Measurements from ENCODE around the gene ADNP2. TPM values are rescaled to one million over a fixed set of nuclear protein-coding genes. Genes with fewer than 3 reads are reported as not detected.

ADNP2 gene
- 22.0 TPM for total RNA-seq

DNA sequence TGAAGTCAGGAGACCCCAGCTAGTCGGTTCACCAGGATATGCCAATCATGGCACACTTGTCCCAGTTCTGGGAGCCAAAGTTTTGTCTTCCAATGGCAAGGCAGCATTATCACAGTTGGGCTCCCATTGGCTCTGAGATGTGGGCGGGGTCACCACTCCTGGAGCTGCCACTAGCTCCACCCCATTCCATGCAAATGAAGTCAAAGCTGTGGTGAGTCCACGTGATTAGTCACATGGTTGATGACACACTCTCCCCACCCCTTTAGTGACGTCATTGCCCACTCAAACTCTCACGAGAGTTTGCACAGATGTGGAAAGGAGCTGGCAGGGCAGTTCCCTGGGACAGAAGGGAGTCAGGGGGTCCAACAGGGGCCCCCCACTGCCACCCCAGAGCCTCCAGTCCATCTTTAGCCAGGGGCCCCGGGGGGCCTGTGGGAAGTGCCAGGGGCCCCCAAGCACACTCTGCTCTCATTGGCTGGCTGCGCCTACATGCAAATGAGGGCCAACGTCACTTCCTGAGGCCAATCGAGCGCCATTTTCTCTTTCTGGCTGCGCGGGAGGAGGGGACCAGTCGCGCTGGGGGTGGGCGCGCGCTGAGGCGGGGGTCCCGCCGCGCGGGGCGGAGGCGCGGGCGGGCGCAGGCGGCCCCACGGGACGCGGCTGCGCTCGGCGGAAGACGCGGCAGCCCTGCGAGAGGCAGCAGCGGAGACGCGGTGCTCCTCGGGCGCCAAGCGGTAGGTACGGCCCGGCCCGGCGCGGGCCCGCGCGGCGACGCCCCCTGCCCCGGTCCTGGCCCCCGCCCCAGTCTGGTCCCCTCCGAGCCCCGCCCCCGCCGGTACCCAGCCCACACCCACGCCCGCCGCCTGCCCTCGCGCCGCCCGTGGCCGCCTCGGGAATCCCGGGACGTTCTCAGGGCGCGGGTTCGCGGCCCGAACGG lies at the start of gene ADNP2:
TSS of gene ADNP2 (plus strand) at position 524 of the 937 bp plus-strand sequence. CDS start 8,281 bp downstream, outside the sequence.
- DNase-seq (ENCODE audit: low spot score in 2 of 2): peak; percentile 78 to 90
- FAIRE-seq: no peak

- no peak for FAIRE-seq
These were observed 49.1 kb upstream of the ADNP2 start for GRCh38 chr18:80059945-80060344.

GRCh38 chr18:80065705-80066104 lies 43.4 kb upstream of the ADNP2 start:
- FAIRE-seq (no peak), DNase-seq (ENCODE audit: low spot score in 2 of 2) (no peak)

More at GRCh38 chr18:80059945-80060344, 49.1 kb upstream of the ADNP2 start:
- DNase-seq (ENCODE audit: low spot score in 2 of 2): no peak

DNA sequence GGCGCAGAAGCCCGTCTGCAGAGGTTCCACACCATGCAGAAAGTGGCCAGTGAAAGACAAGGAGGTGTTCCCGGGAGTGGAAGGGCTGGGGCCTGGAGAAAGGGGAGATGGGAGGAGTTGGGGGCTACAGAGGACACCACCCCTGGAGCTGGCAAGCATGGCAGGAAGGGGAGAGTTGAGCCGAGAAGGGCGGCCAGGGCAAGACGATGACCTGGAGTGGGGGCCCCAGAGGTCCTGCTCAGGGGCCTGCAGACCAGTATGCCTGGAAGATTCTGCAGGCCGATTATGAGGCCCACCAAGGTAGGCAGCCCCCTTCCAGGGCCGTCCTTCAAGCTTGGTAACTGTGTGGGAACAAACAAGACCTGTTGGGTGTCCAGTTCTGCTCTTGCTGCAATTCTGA lies 41.7 kb upstream of the ADNP2 start:
- FAIRE-seq (no peak), DNase-seq (ENCODE audit: low spot score in 2 of 2) (no peak)

DNA sequence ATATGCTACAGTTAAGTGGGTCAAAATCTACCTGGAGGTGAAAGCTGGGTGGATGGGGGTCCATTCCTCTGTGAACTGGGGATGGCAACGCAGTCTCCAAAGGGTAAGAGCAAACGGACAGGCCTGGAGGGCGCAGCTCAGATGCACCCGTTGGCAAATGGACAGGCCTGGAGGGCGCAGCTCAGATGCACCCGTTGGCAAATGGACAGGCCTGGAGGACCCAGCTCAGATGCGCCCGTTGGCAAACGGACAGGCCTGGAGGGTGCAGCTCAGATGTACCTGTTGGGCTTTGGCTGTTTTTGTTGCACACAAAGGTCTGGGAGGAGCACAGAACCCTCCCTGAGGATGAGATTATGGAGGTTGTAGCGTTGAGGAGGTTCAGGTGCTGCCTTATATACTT lies 41.2 kb upstream of the ADNP2 start:
- FAIRE-seq (no peak), DNase-seq (ENCODE audit: low spot score in 2 of 2) (no peak)

- FAIRE-seq: no peak
These were observed 40.3 kb upstream of the ADNP2 start for GRCh38 chr18:80068571-80069272.

GRCh38 chr18:80070825-80071224 lies 38.2 kb upstream of the ADNP2 start:
- no peak for DNase-seq (ENCODE audit: low spot score in 2 of 2)
- no peak for FAIRE-seq

More at GRCh38 chr18:80068571-80069272, 40.3 kb upstream of the ADNP2 start:
- no peak for DNase-seq (ENCODE audit: low spot score in 2 of 2)

- FAIRE-seq: no peak
- DNase-seq (ENCODE audit: low spot score in 2 of 2): no peak
These were observed 34.9 kb upstream of the ADNP2 start for GRCh38 chr18:80074183-80074582.

DNA sequence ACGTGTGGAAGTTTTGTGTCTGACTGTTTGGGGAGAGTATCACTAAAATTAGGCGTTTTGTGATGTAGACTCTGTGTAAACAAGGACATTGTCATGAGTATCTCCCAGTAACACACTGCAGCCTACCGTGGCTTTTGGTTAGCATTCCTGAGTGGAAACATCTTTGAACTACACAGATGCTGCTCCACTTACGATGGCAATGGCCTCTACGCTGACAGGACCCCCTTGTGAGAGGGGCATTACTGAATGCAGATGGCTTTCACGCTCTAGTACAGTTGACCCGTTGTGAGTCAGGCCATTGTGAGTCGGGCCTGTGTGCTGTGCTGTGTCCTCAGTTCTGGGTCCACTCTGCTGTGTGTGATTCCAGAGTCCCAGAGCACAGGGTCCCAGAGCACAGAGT lies 34.4 kb upstream of the ADNP2 start:
- FAIRE-seq (no peak), DNase-seq (ENCODE audit: low spot score in 2 of 2) (no peak)

- no peak for FAIRE-seq
- no peak for DNase-seq (ENCODE audit: low spot score in 2 of 2)
These were observed 33.1 kb upstream of the ADNP2 start for GRCh38 chr18:80075940-80076339.

DNA sequence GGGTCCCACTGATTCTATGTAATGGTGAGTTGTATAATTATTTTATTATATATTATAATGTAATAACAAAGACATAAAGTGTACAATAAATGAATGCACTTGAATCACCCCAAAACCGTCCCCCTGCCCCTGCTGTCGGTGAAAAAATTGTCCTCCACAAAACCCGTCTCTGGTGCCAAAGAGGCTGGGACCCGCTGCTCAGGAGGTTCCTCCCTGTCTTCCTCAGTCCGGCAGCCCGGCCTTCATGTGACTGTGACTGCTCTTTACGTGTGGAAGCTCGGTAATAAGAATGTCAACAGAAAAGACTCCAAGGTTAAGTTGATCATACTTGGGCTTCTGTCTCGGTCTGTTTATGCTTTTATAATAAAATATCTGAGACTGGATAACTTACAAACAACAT lies 32.7 kb upstream of the ADNP2 start:
- no peak for DNase-seq (ENCODE audit: low spot score in 2 of 2)

GRCh38 chr18:80077873-80078272 lies 31.2 kb upstream of the ADNP2 start:
- no peak for FAIRE-seq
- no peak for DNase-seq (ENCODE audit: low spot score in 2 of 2)

More for the DNA sequence above, 32.7 kb upstream of the ADNP2 start:
- FAIRE-seq: no peak

GRCh38 chr18:80086281-80086680 lies 22.8 kb upstream of the ADNP2 start:
- DNase-seq (ENCODE audit: low spot score in 2 of 2) (no peak), FAIRE-seq (no peak)

DNA sequence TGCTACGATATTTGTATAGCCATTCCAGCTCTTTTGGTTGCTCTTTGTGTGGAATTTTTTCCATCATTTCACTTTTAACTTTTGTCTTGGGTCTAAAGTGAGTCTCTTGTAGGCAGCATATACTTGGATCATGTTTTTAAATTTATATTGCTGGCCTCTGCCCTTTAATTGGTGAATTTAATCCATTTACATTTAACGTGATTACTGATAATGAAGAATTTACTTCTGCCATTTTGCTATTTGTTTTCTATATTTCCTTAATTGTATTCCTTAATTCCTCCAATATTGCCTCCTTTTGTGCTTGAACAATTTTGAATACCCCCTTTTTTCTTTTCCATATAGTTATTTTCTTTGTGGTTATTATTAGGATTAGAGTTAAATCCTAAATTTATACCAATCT lies 21.0 kb upstream of the ADNP2 start:
- FAIRE-seq (no peak), DNase-seq (ENCODE audit: low spot score in 2 of 2) (no peak)

DNA sequence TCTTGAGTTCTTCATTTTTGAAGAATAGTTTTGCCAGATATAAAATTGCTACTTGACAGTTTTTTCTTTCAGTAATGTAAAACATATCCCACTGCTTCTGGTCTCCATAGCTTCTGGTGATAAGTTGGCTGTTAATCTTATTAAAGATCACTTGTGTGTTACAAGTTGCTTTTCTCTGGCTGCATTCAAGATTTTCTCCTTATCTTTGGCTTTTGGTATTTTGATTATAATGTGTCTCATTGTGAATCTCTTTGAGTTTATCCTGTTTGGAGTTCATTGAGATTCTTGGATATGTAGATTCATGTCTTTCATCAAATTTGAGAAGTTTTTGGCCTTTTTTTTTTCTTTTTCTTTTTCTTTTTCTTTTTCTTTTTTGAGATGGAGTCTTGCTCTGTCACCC lies 20.2 kb upstream of the ADNP2 start:
- no peak for DNase-seq (ENCODE audit: low spot score in 2 of 2)

GRCh38 chr18:80095414-80095813 lies 13.6 kb upstream of the ADNP2 start:
- FAIRE-seq (no peak), DNase-seq (ENCODE audit: low spot score in 2 of 2) (no peak)

More for the DNA sequence above, 20.2 kb upstream of the ADNP2 start:
- no peak for FAIRE-seq

DNA sequence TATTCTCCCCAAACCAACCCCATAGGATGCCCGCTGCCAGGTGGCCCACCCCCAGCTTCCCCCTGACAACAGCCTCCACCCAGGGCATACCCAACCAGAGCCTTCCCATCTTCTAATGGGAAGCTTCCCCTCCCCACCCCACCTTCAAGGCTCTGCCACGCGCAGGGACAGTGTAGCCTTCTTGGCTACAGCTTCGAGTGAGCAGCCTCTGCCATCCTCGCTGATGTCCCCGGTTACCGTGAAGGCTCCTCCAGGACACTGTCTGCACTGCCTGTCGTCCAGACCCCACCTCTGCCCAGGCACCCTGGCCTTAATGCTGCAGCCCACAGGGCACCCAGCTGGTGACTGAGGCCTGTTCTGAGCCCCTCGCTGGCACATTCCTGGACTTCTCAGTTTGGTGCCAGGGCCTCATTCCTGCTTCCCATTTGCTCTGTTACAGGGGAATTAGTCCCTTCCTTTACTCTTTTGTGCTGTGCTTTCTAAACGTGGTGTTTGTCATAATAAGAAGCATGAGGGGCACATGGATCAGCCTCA lies 13.0 kb upstream of the ADNP2 start:
- DNase-seq (ENCODE audit: low spot score in 2 of 2) (no peak), FAIRE-seq (no peak)

- DNase-seq (ENCODE audit: low spot score in 2 of 2) (no peak), FAIRE-seq (no peak)
These were observed 11.9 kb upstream of the ADNP2 start for GRCh38 chr18:80097201-80097600.

GRCh38 chr18:80103231-80103630 lies 5.8 kb upstream of the ADNP2 start:
- peak in 1 of 2 donors; percentile 27 for DNase-seq (ENCODE audit: low spot score in 2 of 2)
- FAIRE-seq: no peak

DNA sequence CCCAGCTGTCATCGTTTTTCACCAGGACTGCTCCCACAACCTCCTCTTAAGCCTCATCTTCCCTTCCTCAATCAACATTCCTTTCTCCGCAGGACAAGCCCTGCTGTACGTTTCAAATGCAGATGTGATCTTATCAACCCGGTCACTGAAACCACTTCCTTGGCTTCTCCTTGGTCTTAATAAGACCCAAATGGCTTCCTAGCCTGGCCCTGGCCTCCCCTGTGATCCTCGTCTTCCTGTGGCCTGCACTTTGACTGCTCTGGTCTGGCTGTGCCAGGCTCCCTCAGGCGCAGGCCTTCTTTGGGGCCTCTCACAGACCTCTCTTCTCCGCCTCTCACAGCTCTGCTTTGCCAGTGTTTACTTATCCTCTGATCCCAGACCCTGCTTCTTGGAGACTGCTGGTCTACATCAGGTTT lies 4.7 kb upstream of the ADNP2 start:
- DNase-seq (ENCODE audit: low spot score in 2 of 2) (no peak), FAIRE-seq (no peak)
